Measurements from ENCODE around the gene ZNF793. TPM values are rescaled to one million over a fixed set of nuclear protein-coding genes. Genes with fewer than 3 reads are reported as not detected.

The ZNF793 gene
- 13.6 and 20.5 TPM in 2 replicates for total RNA-seq (ENCODE audit: low replicate concordance)
- long read RNA-seq, partial matches to known transcripts, result 1 of 11 reads
- long read RNA-seq, other reads (novel, unspliced or antisense), result 10 of 11 reads

DNA sequence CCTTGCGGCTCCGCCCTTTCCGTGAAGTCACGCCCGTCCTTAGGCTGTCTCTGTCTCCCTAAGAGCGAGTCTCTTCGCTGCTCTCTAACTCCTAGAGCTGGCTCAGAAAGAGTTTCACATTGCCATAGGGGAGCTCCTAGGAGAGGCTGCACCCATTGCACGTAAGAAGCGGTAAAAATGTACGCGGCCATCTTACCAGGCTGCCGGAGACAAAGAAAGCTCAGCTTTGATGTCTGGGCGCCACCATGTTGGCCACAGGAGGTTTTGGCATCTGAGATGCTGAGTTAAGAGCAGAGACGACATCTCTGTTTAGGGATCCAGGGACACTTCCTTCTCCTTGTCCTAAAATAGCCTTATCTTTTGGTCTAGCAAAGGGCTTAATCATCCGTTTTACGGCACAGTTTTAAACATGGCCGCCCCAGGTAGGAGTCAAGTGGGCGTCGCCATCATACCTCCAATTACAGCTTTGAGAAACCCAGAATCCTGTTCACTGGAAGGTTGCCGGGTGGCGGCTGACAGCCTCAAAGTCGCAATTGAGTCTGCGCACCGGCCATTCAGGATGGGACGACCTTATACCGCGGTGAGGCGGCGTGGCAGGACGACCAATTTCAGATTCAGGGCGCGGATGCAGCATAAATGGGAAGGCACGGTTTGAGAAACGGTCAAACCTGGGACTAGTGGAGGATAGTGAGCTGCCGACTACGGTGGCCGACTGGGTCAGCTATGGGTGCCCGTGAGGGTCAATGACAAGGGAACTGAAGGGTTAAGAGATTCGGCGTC is at the start of gene ZNF793:
Gene ZNF793 (plus strand): TSS at position 553 of the 780 bp plus-strand sequence. CDS start 16,501 bp downstream, outside the sequence.
- TF ChIP-seq CTCF (conservative IDR thresholded peaks at IDR 0.05), result no peak
- Mint-ChIP-seq H3K4me3 (no peak within 1 kb of the TSS), H3K9me3 (peaks cover 6% of the 10 kb centered on the region), H3K27me3 (no peaks in the 10 kb centered on the region), H3K27ac (no peak within 1 kb of the TSS), H3K36me3 (peaks cover 24% of the 10 kb centered on the region), H3K4me1 (ENCODE audit: unreplicated experiment) (no peaks in the 10 kb centered on the region)
- peak; percentile 90 for DNase-seq (ENCODE audit: extremely low spot score, unreplicated experiment)

GRCh38 chr19:37466277-37466797 is 40.4 kb upstream of the ZNF793 start:
- Mint-ChIP-seq H3K36me3 (peaks cover 22% of the 10 kb centered on the region), H3K4me1 (ENCODE audit: unreplicated experiment) (peaks cover 24% of the 10 kb centered on the region), H3K27ac (peak overlapping the region; percentile 94), H3K27me3 (no peaks in the 10 kb centered on the region), H3K9me3 (peaks cover 12% of the 10 kb centered on the region), H3K4me3 (peak overlapping the region; percentile 98)
- DNase-seq (ENCODE audit: extremely low spot score, unreplicated experiment), result no peak
- TF ChIP-seq CTCF (conservative IDR thresholded peaks at IDR 0.05), result no peak

GRCh38 chr19:37466798-37467607 is 39.7 kb upstream of the ZNF793 start, which contains the start of gene ZNF569:
Gene ZNF569 (minus strand): TSS chr19:37467444. CDS start chr19:37444921, 22,523 bp downstream.
- DNase-seq (ENCODE audit: extremely low spot score, unreplicated experiment), result peak; percentile 89
- peaks cover 24% of the 10 kb centered on the region for H3K4me1 Mint-ChIP-seq (ENCODE audit: unreplicated experiment)
- H3K36me3 Mint-ChIP-seq, result peaks cover 22% of the 10 kb centered on the region
- TF ChIP-seq CTCF (conservative IDR thresholded peaks at IDR 0.05), result no peak
- no peaks in the 10 kb centered on the region for H3K27me3 Mint-ChIP-seq
- H3K9me3 Mint-ChIP-seq, result peaks cover 12% of the 10 kb centered on the region
- peak within 1 kb of the TSS; percentile 94 for H3K27ac Mint-ChIP-seq
- peak within 1 kb of the TSS; percentile 98 for H3K4me3 Mint-ChIP-seq

DNA sequence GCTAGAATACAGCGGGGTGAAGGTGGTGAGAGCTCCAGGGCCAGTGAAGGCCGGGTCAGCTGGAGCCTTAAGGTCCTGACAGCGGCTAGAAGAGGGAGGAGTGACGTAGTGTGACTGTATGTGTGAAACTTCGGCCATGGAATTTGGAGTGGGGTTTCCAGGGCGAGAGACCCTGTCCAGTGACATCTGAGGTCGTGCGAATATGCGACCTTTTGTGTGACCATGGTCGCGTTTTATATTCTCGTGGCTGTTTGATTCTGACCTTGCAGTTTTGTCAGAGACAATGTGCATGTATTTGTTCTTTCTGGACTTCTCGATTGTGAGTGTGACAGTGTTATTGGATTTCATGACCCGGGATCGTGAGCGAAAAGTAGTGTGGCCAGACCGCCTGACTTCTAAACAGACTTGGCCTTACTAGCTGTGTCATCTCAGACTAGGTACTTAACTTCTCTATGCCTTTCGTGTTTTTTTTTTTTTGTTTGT is 39.1 kb upstream of the ZNF793 start:
- no peak for DNase-seq (ENCODE audit: extremely low spot score, unreplicated experiment)
- Mint-ChIP-seq H3K4me1 (ENCODE audit: unreplicated experiment) (peaks cover 24% of the 10 kb centered on the region), H3K36me3 (peaks cover 22% of the 10 kb centered on the region), H3K4me3 (peak overlapping the region; percentile 98), H3K27me3 (no peaks in the 10 kb centered on the region), H3K27ac (peak overlapping the region; percentile 94), H3K9me3 (peaks cover 12% of the 10 kb centered on the region)
- no peak for TF ChIP-seq CTCF (conservative IDR thresholded peaks at IDR 0.05)
